OCI-LY3 (cell line): Measurements from ENCODE around the gene TNIP1.

Source experiments
- H2AFZ ChIP-seq: fragments of 200-600, 300-600 bp; shearing (Covaris generic); 2 replicates; pipeline ENCODE4 v1.6.0; 2014; ENCODE audit warnings: antibody characterized with exemption, low read depth, low read length
- H3K27ac ChIP-seq: fragments of 200-600, 300-600 bp; sonication (generic); 2 replicates; pipeline ENCODE4 v1.5.1; 2014; ENCODE audit warnings: mild to moderate bottlenecking, low read length, moderate library complexity, mixed read lengths
- H3K27me3 ChIP-seq: fragments of 200-600, 300-600 bp; sonication (generic); 2 replicates; pipeline ENCODE4 v1.6.1; 2014; ENCODE audit warnings: low read depth, low read length, mixed read lengths
- H3K36me3 ChIP-seq: fragments of 200-600, 300-600 bp; sonication (generic); replicated peaks from 2 replicates; pipeline ENCODE3; 2014; ENCODE audit warnings: low read depth, low read length, mixed read lengths
- H3K4me1 ChIP-seq: fragments of 300-600, 200-600 bp; sonication (generic); 2 replicates; pipeline ENCODE4 v1.6.1; 2014; ENCODE audit warnings: low read length, mixed read lengths
- H3K4me2 ChIP-seq: fragments of 200-600, 300-600 bp; sonication (generic); 2 replicates; pipeline ENCODE4 v1.6.1; 2014; ENCODE audit warnings: low read length, mixed read lengths
- H3K4me3 ChIP-seq: fragments of 300-600, 200-600 bp; sonication (generic); 2 replicates; pipeline ENCODE4 v1.5.1; 2014; ENCODE audit warnings: antibody characterized with exemption, mild to moderate bottlenecking, low read length, moderate library complexity
- H3K79me2 ChIP-seq: fragments of 300-600, 200-600 bp; shearing (Covaris generic); 2 replicates; pipeline ENCODE4 v1.6.1; 2014; ENCODE audit warnings: mild to moderate bottlenecking, low read length, mixed read lengths
- H3K9ac ChIP-seq: fragments of 300-600, 200-600 bp; shearing (Covaris generic); 2 replicates; pipeline ENCODE4 v1.6.0; 2014; ENCODE audit warnings: mild to moderate bottlenecking, low read length, moderate library complexity
- H3K9me3 ChIP-seq: fragments of 200-600, 300-600 bp; shearing (Covaris generic); 2 replicates; pipeline ENCODE4 v1.6.1; 2014; ENCODE audit warnings: low read length, mixed read lengths; ENCODE audit not compliant: insufficient read depth
- H4K20me1 ChIP-seq: fragments of 200-600, 300-600 bp; sonication (generic); 2 replicates; pipeline ENCODE4 v1.6.1; 2016; ENCODE audit warnings: low read length, mixed read lengths; ENCODE audit not compliant: insufficient read depth
- CTCF ChIP-seq: fragments of 200-600, 300-600 bp; sonication (generic); IDR thresholded peaks from 2 replicates; pipeline ENCODE4 v1.5.1; 2014; ENCODE audit warnings: antibody characterized with exemption, low read length, low read depth
- EZH2phosphoT487 ChIP-seq: fragments of 200-600 bp; shearing (Covaris generic); IDR thresholded peaks from 2 replicates; pipeline ENCODE4 v1.6.1; 2018; ENCODE audit warnings: antibody characterized with exemption, mixed run types, low read depth

TNIP1 gene

GRCh38 chr5:151080613-151081430 is at the start of gene TNIP1:
TSS of gene TNIP1 (minus strand) at chr5:151081034. CDS start at chr5:151065095, 15,939 bp downstream.
- Histone ChIP-seq H3K9me3 (no peaks in the 10 kb centered on the region), H3K4me1 (peaks cover 73% of the 10 kb centered on the region), H3K4me3 (peak within 1 kb of the TSS; percentile 93), H3K27me3 (no peaks in the 10 kb centered on the region), H2AFZ (no peak within 1 kb of the TSS), H3K9ac (peak within 1 kb of the TSS; percentile 96), H3K36me3 (peaks cover 32% of the 10 kb centered on the region), H3K79me2 (peaks cover 94% of the 10 kb centered on the region), H3K4me2 (peak within 1 kb of the TSS; percentile 98), H4K20me1 (peaks cover 24% of the 10 kb centered on the region), H3K27ac (peak within 1 kb of the TSS; percentile 99)
- TF ChIP-seq EZH2phosphoT487 (no peak), CTCF (0 out of 2 replicates have a peak, but pooled peaks have one; percentile 5)

GRCh38 chr5:151130235-151130921 is 49.5 kb upstream of the TNIP1 start:
- Histone ChIP-seq H3K27me3 (peaks cover 15% of the 10 kb centered on the region; the same call in 1 of the 2 replicates), H3K9ac (no peak overlapping the region), H2AFZ (no peak overlapping the region), H3K4me1 (peaks cover 76% of the 10 kb centered on the region), H3K36me3 (no peaks in the 10 kb centered on the region), H3K27ac (no peak overlapping the region), H3K4me2 (no peak overlapping the region), H3K4me3 (no peak overlapping the region), H4K20me1 (no peaks in the 10 kb centered on the region), H3K9me3 (no peaks in the 10 kb centered on the region), H3K79me2 (no peaks in the 10 kb centered on the region)
- TF ChIP-seq CTCF (no peak), EZH2phosphoT487 (no peak)

GRCh38 chr5:151128817-151129216 is 48.0 kb upstream of the TNIP1 start:
- Histone ChIP-seq H3K4me3 (peak overlapping the region; percentile 42; the same call in 1 of the 2 replicates), H3K27ac (peak overlapping the region; percentile 24; the same call in 1 of the 2 replicates), H3K79me2 (no peaks in the 10 kb centered on the region), H3K36me3 (no peaks in the 10 kb centered on the region), H2AFZ (no peak overlapping the region), H3K4me1 (peaks cover 80% of the 10 kb centered on the region), H3K4me2 (peak overlapping the region; percentile 70), H3K27me3 (peaks cover 15% of the 10 kb centered on the region; the same call in 1 of the 2 replicates), H3K9me3 (no peaks in the 10 kb centered on the region), H3K9ac (peak overlapping the region; percentile 36; the same call in 1 of the 2 replicates), H4K20me1 (no peaks in the 10 kb centered on the region)
- TF ChIP-seq EZH2phosphoT487 = no peak
- no peak for TF ChIP-seq CTCF

GRCh38 chr5:151127926-151128325 is 47.1 kb upstream of the TNIP1 start:
- H3K9me3 ChIP-seq = no peaks in the 10 kb centered on the region
- TF ChIP-seq CTCF = no peak
- TF ChIP-seq EZH2phosphoT487 = no peak
- no peaks in the 10 kb centered on the region for H3K79me2 ChIP-seq
- peaks cover 80% of the 10 kb centered on the region for H3K4me1 ChIP-seq
- H3K27ac ChIP-seq = no peak overlapping the region
- H3K4me2 ChIP-seq = peak overlapping the region; percentile 70
- H4K20me1 ChIP-seq = no peaks in the 10 kb centered on the region
- no peaks in the 10 kb centered on the region for H3K36me3 ChIP-seq
- H3K9ac ChIP-seq = peak overlapping the region; percentile 19; the same call in 1 of the 2 replicates
- H3K4me3 ChIP-seq = peak overlapping the region; percentile 42
- no peak overlapping the region for H2AFZ ChIP-seq
- H3K27me3 ChIP-seq = peaks cover 15% of the 10 kb centered on the region; the same call in 1 of the 2 replicates
